RWPE1 (cell line): Measurements from ENCODE around the gene CCDC148.

Source experiments
- CTCF ChIA-PET: fragments of 350-600 bp; sonication (Branson Sonifier 250); formaldehyde crosslinking; extraction: SDS; loops from one replicate; lab custom pipeline; 2021; lab: Yijun Ruan, JAX
- POLR2A ChIA-PET: fragments of 400-600 bp; formaldehyde crosslinking; extraction: SDS; loops from one replicate; lab custom pipeline; 2020; ENCODE audit warnings: antibody characterized with exemption; ENCODE audit not compliant: low non-redundant PET; lab: Yijun Ruan, JAX
- DNase-seq: peaks from one replicate; pipeline ENCODE4 v3.0.0; 2012; ENCODE audit warnings: low spot score
- H3K27ac ChIP-seq: fragments of 450-650 bp; 2 replicates; pipeline ENCODE4 v1.5.1; 2017
- CTCF ChIP-seq: fragments of 450-650 bp; conservative IDR thresholded peaks from 2 replicates; pipeline ENCODE4 v1.5.1; 2017; ENCODE audit warnings: low read depth, mild to moderate bottlenecking

CCDC148 gene

DNA sequence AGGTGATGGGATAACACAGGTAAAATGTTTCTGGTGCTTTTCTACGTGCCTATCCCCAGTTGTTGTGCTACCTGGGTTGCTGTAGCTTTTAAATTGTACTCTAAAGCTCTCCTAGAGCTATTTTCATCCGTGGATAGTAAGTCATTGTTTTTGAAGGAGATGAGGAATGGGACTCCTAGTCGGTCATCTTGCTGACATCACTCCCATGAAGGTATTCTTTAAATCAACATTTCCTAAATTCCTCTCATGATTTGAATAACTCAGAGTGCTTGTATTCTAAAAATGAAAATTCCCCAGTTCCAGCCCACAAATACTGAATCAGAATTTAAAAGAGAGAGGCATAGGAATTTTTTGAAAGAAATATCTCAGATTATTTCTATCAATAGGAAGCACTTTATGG is 44.3 kb downstream of the CCDC148 start:
- no peak overlapping the region for H3K27ac ChIP-seq
- POLR2A ChIA-PET = no interaction called here
- DNase-seq = no peak
- TF ChIP-seq CTCF = no peak
- CTCF ChIA-PET = no interaction called here

DNA sequence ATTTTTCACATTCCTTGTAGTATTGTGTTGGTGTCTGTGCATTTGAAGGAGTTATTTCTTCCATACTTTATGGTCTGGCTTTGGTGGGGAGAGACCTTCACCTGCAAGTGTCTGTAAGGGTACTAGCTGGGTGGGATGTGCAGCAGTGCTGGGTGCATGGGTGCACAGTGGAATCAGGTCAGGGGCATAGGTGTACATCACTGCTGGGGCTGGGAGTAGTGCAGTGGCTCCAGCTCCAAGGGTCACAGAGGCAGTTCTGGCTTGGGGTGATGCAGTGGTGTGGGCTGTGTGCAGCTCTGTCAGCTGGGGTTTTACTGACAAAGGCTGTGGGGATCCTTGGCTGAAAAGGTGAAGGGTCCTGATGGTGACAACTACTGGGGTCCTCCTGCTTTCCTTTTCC is 44.8 kb downstream of the CCDC148 start:
- ChIA-PET CTCF (no interaction called here), POLR2A (no interaction called here)
- no peak for TF ChIP-seq CTCF
- H3K27ac ChIP-seq = no peak overlapping the region
- no peak for DNase-seq

DNA sequence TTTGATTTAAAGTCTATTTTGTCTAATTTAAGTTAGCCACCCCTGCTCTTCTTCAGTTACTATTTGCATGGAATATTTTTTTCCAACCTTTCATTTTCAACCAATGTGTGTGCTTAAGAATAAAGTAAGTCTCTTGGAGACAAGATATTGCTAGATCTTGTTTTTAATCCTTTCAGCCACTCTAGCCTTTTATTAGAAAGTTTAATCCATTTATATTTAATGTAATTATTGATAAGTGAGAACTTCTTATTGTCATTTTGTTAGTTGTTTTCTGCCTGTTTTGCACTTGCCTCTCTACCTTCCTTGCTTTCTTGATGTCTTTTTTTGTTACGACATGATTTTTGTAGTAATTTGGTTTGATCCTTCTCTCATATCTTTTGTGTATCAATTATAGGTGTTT is 46.4 kb downstream of the CCDC148 start:
- TF ChIP-seq CTCF = no peak
- no peak overlapping the region for H3K27ac ChIP-seq
- ChIA-PET POLR2A (no interaction called here), CTCF (no interaction called here)
- DNase-seq = no peak

DNA sequence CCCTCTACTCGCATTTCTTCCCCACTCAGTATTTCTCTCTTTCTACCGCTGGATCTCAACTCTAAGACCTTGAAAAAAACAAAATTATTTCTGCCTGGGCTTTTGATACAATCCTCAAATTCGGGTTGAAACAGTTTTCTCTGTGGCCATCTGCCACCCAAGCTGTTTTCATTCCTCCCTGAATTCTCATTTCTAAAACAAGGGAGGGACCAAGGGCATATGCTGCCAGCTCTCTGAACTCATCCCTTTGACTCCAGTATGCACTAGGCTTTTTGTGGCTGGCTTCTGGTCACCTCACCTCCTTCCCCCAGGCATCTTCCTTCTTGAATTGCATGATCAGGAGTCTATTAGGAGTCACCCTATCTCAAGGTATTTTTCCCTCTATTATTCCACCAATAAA is 49.5 kb downstream of the CCDC148 start:
- no peak for DNase-seq
- no peak overlapping the region for H3K27ac ChIP-seq
- CTCF ChIA-PET = interaction anchor here (0.7 kb wide), 1 partner anchor 154 kb away, joined by 3 read pairs; no protein-coding TSS in a partner anchor
- POLR2A ChIA-PET = no interaction called here
- no peak for TF ChIP-seq CTCF

GRCh38 chr2:158405341-158405740 is 51.2 kb downstream of the CCDC148 start:
- ChIA-PET POLR2A (no interaction called here), CTCF (no interaction called here)
- no peak for DNase-seq
- no peak overlapping the region for H3K27ac ChIP-seq
- TF ChIP-seq CTCF = no peak

GRCh38 chr2:158403237-158403636 is 53.3 kb downstream of the CCDC148 start:
- no peak for DNase-seq
- TF ChIP-seq CTCF = no peak
- H3K27ac ChIP-seq = no peak overlapping the region
- POLR2A ChIA-PET = no interaction called here
- CTCF ChIA-PET = no interaction called here

DNA sequence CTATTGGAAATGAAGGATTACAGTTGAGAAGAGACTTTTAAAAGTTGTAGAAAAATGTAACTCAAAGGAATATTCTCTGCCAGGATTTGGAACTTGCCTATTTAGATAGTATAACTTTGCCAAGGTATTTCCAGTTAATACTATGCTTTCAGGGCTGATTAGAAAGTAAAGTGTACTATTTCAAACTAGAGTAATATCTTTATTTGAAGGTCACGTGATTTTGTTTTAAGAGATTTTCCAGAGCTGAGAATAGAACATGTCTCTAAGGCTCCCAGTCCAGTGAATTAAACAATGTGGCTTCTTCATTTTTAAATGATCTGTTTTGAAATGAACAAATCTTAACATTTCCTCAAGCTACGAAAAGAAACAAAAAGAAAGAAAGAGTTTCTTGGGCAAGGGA is 53.9 kb downstream of the CCDC148 start:
- CTCF ChIA-PET = no interaction called here

More for the DNA sequence above, 53.9 kb downstream of the CCDC148 start:
- H3K27ac ChIP-seq = no peak overlapping the region
- no peak for TF ChIP-seq CTCF
- POLR2A ChIA-PET = no interaction called here
- no peak for DNase-seq
